IgD-negative memory B cell (primary cell): ENCODE measurements around the gene ADAMTSL5. TPM values are rescaled to one million over a fixed set of nuclear protein-coding genes. Genes with fewer than 3 reads are reported as not detected.
"Not testable (repeated sequence)": the region's sequence is repeated elsewhere in the genome, so short reads cannot be mapped to it uniquely, and the experiment has no call there.

Experiments
- H3K27ac Mint-ChIP-seq, 3 donors: one replicate each; pipeline ENCODE4 v1.8.0; 2020 to 2022; ENCODE audit warnings: mild to moderate bottlenecking in 3 of 3, mixed read lengths in 3 of 3, moderate library complexity in 1 of 3
- H3K27me3 Mint-ChIP-seq: one replicate; pipeline ENCODE4 v1.8.0; 2021; ENCODE audit warnings: mixed read lengths
- H3K36me3 Mint-ChIP-seq: one replicate; pipeline ENCODE4 v1.8.0; 2020; ENCODE audit warnings: mild to moderate bottlenecking, mixed read lengths
- H3K4me1 Mint-ChIP-seq, 3 donors: one replicate each; pipeline ENCODE4 v1.8.0; 2020 to 2022; ENCODE audit warnings: mixed read lengths in 3 of 3, mild to moderate bottlenecking in 1 of 3
- H3K4me3 Mint-ChIP-seq, 4 donors: one replicate each; pipeline ENCODE4 v1.8.0; 2020 to 2022; ENCODE audit warnings: mild to moderate bottlenecking in 4 of 4, mixed read lengths in 4 of 4, moderate library complexity in 3 of 4
- H3K9me3 Mint-ChIP-seq, 3 donors: one replicate each; pipeline ENCODE4 v1.8.0; 2020 to 2021; ENCODE audit warnings: mixed read lengths in 3 of 3, mild to moderate bottlenecking in 1 of 3
- polyA plus RNA-seq: library from polyadenylated mRNA; unstranded; fragments of 300-500 nt; fragmentation: Illumina TruSeq; gene quantifications from one replicate; pipeline ENCODE4 v1.2.3, GENCODE V29; 2021

Gene ADAMTSL5
- polyA plus RNA-seq, 1 donor from 2014 or later, result 0.21 TPM

- Mint-ChIP-seq H3K27me3 (peaks cover 2% of the 10 kb centered on the region), H3K4me1 (peaks cover 0 to 13% (median 5%) of the 10 kb centered on the region in 3 donors), H3K4me3 (peak overlapping the region in 1 of 4 donors; percentile 23), H3K9me3 (no peaks in the 10 kb centered on the region), H3K27ac (no peak overlapping the region), H3K36me3 (no peaks in the 10 kb centered on the region)
Measured at GRCh38 chr19:1488282-1488601, 24.6 kb downstream of the ADAMTSL5 start.

GRCh38 chr19:1487576-1488281, 25.1 kb downstream of the ADAMTSL5 start:
- Mint-ChIP-seq H3K9me3 (no peaks in the 10 kb centered on the region), H3K36me3 (no peaks in the 10 kb centered on the region), H3K27ac (no peak overlapping the region), H3K4me3 (no peak overlapping the region), H3K27me3 (peaks cover 2% of the 10 kb centered on the region), H3K4me1 (peaks cover 0 to 13% (median 5%) of the 10 kb centered on the region in 3 donors)

- Mint-ChIP-seq H3K4me1 (peaks cover 0 to 13% (median 5%) of the 10 kb centered on the region in 3 donors), H3K9me3 (no peaks in the 10 kb centered on the region), H3K27me3 (peaks cover 2% of the 10 kb centered on the region), H3K27ac (no peak overlapping the region), H3K36me3 (no peaks in the 10 kb centered on the region), H3K4me3 (no peak overlapping the region)
Measured at GRCh38 chr19:1486720-1487575, 25.9 kb downstream of the ADAMTSL5 start.

GRCh38 chr19:1483979-1484428, 28.8 kb downstream of the ADAMTSL5 start:
- Mint-ChIP-seq H3K4me1 (peaks cover 3 to 4% (median 4%) of the 10 kb centered on the region in 3 donors), H3K9me3 (no peaks in the 10 kb centered on the region), H3K4me3 (no peak overlapping the region), H3K27ac (no peak overlapping the region), H3K27me3 (no peaks in the 10 kb centered on the region), H3K36me3 (no peaks in the 10 kb centered on the region)

- Mint-ChIP-seq H3K9me3 (no peaks in the 10 kb centered on the region), H3K36me3 (no peaks in the 10 kb centered on the region), H3K4me3 (no peak overlapping the region), H3K27me3 (no peaks in the 10 kb centered on the region), H3K27ac (no peak overlapping the region), H3K4me1 (peaks cover 5 to 7% (median 5%) of the 10 kb centered on the region in 3 donors)
Measured at GRCh38 chr19:1483131-1483978, 29.5 kb downstream of the ADAMTSL5 start.

- Mint-ChIP-seq H3K4me3 (no peak overlapping the region), H3K27ac (no peak overlapping the region), H3K27me3 (no peaks in the 10 kb centered on the region), H3K4me1 (peaks cover 5 to 7% (median 5%) of the 10 kb centered on the region in 3 donors), H3K36me3 (no peaks in the 10 kb centered on the region), H3K9me3 (no peaks in the 10 kb centered on the region)
Measured at GRCh38 chr19:1482361-1483130, 30.3 kb downstream of the ADAMTSL5 start.

- H3K9me3 Mint-ChIP-seq, result no peaks in the 10 kb centered on the region
- no peak overlapping the region for H3K4me3 Mint-ChIP-seq
- no peaks in the 10 kb centered on the region for H3K36me3 Mint-ChIP-seq
- no peak overlapping the region for H3K27ac Mint-ChIP-seq
- no peaks in the 10 kb centered on the region for H3K27me3 Mint-ChIP-seq
- H3K4me1 Mint-ChIP-seq, result peaks cover 6 to 9% (median 7%) of the 10 kb centered on the region in 3 donors
Measured at GRCh38 chr19:1481893-1482360, 30.9 kb downstream of the ADAMTSL5 start.

- Mint-ChIP-seq H3K9me3 (no peaks in the 10 kb centered on the region), H3K27ac (no peak overlapping the region), H3K36me3 (no peaks in the 10 kb centered on the region), H3K4me3 (peak overlapping the region in 1 of 4 donors; percentile 26), H3K4me1 (peaks cover 6 to 9% (median 7%) of the 10 kb centered on the region in 3 donors), H3K27me3 (no peaks in the 10 kb centered on the region)
Measured at GRCh38 chr19:1481224-1481892, 31.5 kb downstream of the ADAMTSL5 start.

- Mint-ChIP-seq H3K4me1 (peaks cover 6 to 9% (median 7%) of the 10 kb centered on the region in 3 donors), H3K36me3 (no peaks in the 10 kb centered on the region), H3K9me3 (no peaks in the 10 kb centered on the region), H3K27me3 (no peaks in the 10 kb centered on the region), H3K4me3 (peak within 1 kb of the TSS; percentile 98 to 100 (median 99)), H3K27ac (peak within 1 kb of the TSS; percentile 88 to 98 (median 97))
Measured at GRCh38 chr19:1478934-1479707, 33.7 kb downstream of the ADAMTSL5 start, which contains the start of gene C19orf25. Gene C19orf25 (minus strand): TSS chr19:1479215. CDS start chr19:1478903, 312 bp downstream.

- Mint-ChIP-seq H3K4me3 (peak overlapping the region in 3 of 4 donors; percentile 16 to 80 (median 72)), H3K4me1 (peaks cover 7 to 13% (median 9%) of the 10 kb centered on the region in 3 donors)
- not testable (repeated sequence) for H3K27ac Mint-ChIP-seq, H3K27me3 Mint-ChIP-seq, H3K36me3 Mint-ChIP-seq, H3K9me3 Mint-ChIP-seq
Measured at GRCh38 chr19:1477056-1477455, 35.8 kb downstream of the ADAMTSL5 start.

GRCh38 chr19:1475751-1476437, 36.9 kb downstream of the ADAMTSL5 start:
- peaks cover 3% of the 10 kb centered on the region for H3K36me3 Mint-ChIP-seq
- H3K9me3 Mint-ChIP-seq, result no peaks in the 10 kb centered on the region
- peak overlapping the region in 1 of 3 donors; percentile 87 for H3K27ac Mint-ChIP-seq
- peaks cover 7 to 14% (median 11%) of the 10 kb centered on the region in 3 donors for H3K4me1 Mint-ChIP-seq
- peak overlapping the region in 1 of 4 donors; percentile 9 for H3K4me3 Mint-ChIP-seq
- peaks cover 2% of the 10 kb centered on the region for H3K27me3 Mint-ChIP-seq

GRCh38 chr19:1474765-1475351, 38.0 kb downstream of the ADAMTSL5 start:
- peaks cover 7 to 14% (median 14%) of the 10 kb centered on the region in 3 donors for H3K4me1 Mint-ChIP-seq
- H3K9me3 Mint-ChIP-seq, result no peaks in the 10 kb centered on the region
- peaks cover 3% of the 10 kb centered on the region for H3K36me3 Mint-ChIP-seq
- peak overlapping the region in 1 of 3 donors; percentile 10 for H3K27ac Mint-ChIP-seq
- peak overlapping the region in 1 of 4 donors; percentile 39 for H3K4me3 Mint-ChIP-seq
- peaks cover 4% of the 10 kb centered on the region for H3K27me3 Mint-ChIP-seq
